Amygdala (tissue), 56 donors: ENCODE measurements around the gene TMEM170A.
"Not testable (repeated sequence)": the region's sequence is repeated elsewhere in the genome, so short reads cannot be mapped to it uniquely, and the experiment has no call there.

Experiments used
- DNase-seq, 56 donors: peaks; one replicate each; lab custom pipeline; 2025; lab: John Stamatoyannopoulos, UW

TMEM170A gene

GRCh38 chr16:75457485-75458021 is 6.9 kb downstream of the TMEM170A start:
- DNase-seq = no peak

GRCh38 chr16:75456971-75457370 is 7.5 kb downstream of the TMEM170A start:
- DNase-seq = no peak

GRCh38 chr16:75456486-75456885 is 8.0 kb downstream of the TMEM170A start:
- DNase-seq = not testable (repeated sequence)

GRCh38 chr16:75455677-75456076 is 8.8 kb downstream of the TMEM170A start:
- no peak for DNase-seq

DNA sequence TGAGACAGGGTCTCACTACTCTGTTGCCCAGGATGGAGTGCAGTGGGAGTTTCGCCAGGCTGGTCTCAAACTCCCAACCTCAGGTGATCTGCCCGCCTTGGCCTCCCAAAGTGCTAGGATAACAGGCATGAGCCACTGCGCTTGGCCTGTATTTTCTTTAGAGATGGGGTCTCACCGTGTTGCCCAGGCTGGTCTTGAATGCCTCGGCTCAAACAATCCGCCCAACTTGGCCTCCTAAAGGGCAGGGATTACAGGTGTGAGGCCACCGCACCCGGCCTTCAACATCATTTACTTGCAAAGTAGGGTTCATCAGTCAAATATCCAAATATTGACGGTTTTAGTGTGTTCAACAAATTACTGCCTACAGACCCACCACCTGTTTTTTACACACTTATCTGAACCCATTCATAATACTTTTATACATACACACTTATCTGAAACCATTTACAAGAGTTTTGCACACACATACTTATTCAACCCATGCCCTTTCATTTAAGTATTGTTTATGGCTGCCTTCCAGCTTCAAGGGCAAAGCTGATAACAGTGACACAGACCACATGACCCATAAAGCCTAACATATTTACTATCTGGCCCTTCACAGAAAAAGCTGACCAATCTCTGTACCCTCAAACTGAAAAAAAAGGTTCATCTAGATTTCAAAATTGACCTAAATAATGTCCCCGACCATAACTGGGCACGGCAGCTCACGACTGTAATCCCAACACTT is 11.9 kb downstream of the TMEM170A start:
- DNase-seq = no peak

GRCh38 chr16:75446416-75446815 is 18.1 kb downstream of the TMEM170A start:
- no peak for DNase-seq

GRCh38 chr16:75445298-75445697 is 19.2 kb downstream of the TMEM170A start:
- DNase-seq = no peak

- DNase-seq = no peak
Measured at GRCh38 chr16:75443298-75443697, 21.2 kb downstream of the TMEM170A start.

- DNase-seq = peak in 51 of 56 donors; percentile 22 to 91 (median 76)
Measured at GRCh38 chr16:75433732-75434413, 30.6 kb downstream of the TMEM170A start.

DNA sequence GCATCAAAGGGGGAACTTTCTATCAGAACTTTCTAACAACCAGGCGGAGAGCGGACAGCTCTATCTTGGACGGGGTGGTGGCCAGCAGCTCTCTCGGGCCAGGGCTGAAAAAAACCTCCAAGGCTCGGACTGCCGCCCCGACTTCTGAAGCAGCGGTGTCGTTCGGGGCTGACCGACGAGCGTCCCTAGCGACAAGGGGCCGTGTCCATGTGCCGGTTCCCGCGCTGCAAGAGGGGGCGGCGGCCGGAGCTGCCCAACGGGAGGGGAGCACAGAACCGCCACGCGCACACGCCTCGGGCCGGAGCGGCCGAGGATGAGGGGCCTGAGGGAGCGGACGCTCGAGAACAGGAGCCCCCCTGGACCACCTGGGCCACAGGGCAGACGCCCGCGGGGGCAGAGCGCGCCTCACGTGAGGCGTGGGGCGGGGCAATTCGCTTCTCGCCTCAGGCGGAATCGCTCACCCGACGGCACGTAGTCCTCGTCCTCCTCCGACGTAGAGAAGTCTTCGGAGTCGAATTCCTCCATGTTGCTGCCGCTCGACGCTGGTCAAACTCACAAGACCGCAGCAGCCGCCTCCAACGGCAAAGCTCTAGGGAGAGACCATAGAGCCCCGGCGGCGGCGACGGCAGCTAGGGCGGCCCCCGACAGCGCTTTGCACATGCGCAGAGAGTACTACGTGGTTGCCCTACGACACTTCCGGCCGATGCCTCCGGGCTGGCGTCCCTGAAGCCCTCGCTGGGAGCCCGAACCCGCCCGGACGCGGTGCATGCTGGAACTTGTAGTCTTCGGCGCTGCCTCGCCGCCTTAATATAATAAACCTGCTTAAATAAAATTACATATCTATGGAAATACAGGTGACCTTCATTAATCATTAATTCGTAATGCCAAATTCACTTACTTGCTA is 31.4 kb downstream of the TMEM170A start, which contains the start of gene CFDP1:
CFDP1 (minus strand) TSS at position 676 of the 904 bp plus-strand sequence; CDS start at position 525, 151 bp downstream.
- peak; percentile 69 to 96 (median 90) for DNase-seq

GRCh38 chr16:75429621-75430403 is 34.7 kb downstream of the TMEM170A start:
- DNase-seq = no peak

DNA sequence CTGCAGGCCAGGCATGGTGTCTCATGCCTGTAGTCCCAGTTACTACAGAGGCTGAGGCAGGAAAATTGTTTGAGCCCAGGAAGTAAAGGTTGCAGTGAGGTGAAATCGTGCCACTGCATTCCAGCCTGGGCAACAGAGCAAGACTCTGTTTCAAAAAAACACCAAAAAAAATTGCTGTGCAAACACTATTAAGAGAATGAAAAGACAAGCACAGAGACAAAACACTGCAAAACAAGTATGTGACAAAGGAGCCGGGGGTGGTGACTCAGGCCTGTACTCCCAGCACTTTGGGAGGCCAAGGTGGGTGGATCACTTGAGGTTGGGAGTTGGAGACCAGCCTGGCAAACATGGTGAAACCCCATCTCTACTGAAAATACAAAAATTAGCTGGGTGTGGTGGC is 38.0 kb downstream of the TMEM170A start:
- not testable (repeated sequence) for DNase-seq

DNA sequence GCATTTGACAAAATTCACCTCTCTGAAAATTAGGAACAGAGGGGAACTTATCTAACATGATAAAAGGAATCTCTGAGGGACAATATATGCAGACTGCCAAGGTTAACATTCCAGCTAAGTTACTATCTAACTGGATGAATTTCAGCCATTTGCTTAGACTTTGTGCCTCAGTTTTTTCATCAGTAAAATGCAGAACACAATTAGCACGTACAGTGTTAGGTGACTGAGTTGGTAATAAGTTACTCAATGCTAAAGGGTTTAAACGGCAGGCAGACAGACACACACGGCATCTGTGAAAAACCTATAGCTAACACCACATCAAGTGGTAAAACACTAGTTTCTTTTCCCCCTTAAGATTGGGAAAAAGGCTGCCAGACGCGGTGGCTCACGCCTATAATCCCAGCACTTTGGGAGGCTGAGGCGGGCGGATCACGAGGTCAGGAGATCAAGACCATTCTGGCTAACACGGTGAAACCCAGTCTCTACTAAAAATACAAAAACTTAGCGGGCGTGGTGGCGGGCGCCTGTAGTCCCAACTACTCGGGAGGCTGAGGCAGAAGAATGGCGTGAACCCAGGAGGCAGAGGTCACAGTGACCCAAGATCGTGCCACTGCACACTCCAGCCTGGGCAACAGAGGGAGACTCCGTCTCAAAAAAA is 40.3 kb downstream of the TMEM170A start:
- not testable (repeated sequence) for DNase-seq

- DNase-seq = no peak
Measured at GRCh38 chr16:75423723-75424104, 40.8 kb downstream of the TMEM170A start.

GRCh38 chr16:75421820-75422126 is 42.7 kb downstream of the TMEM170A start:
- DNase-seq = no peak

DNA sequence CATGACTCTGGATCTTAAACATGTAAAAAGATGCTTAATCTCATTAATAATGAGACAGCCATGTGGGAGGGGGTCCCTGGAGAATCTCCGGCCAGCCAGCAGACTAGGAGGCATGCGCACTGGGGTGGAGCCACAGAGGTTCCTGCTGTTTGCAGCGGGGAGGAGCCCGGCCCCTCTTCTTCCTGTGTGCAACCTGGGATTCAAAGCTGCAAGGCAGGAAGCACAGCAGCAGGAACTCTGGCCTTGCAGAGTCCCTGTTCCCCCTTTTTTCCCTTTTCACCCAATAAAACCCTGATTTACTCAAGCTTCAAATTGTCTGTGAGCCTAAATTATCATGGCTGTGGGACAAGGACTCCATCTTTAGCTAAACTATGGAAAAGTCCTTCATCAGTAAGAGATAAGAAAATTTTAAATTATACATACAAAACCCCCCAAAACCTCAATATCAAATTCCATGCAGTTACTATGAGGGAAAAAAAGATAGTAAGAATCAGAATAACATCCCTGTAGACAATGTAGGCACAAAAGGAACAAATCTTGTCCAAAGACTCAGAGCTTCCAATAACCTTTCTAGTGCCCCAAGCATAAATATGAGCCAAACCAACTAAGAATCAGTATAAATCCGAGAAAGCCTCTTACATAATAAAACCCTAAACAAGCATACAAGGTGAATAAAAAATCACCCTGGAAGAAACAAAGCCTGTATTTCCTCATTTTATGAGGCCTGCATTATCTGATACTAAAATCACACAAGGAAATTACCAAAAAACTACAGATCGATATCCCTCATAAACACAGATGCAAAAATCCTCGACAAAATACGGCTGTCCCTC is 43.3 kb downstream of the TMEM170A start:
- peak in 14 of 56 donors; percentile 2 to 50 (median 8) for DNase-seq

DNA sequence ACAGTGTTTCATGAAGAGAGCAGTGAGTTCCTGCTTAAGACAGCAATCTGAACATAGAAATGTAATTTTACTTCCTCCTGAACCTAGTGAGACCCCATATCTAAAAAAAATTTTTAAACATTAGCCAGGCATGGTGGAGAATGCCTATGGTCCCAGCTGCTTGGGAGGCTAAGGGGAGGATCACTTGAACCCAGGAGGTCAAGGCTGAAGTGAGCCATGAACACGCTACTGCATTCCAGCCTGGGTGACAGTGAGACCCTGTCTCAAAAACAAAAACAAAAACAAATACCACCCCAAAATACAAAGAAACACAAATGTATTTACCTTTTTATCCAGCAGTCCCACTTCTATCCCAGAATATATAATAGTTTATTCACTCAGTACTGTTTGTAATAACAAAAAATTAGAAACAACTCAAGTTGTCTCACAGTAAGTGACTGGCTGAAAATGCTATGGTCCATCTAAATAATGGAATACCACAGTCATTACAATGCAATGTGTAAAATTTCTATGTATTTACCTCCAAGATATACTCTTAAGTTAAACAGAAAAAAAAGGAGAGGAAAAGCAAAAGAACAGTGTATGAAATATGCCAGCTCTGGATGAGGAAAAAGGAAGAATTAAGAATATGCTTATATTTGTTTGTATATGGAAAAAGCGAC is 47.5 kb downstream of the TMEM170A start:
- no peak for DNase-seq
